ENCODE measurements around the gene MID2. TPM values are rescaled to one million over a fixed set of nuclear protein-coding genes. Genes with fewer than 3 reads are reported as not detected.
"Not testable (repeated sequence)": the region's sequence is repeated elsewhere in the genome, so short reads cannot be mapped to it uniquely, and the experiment has no call there.

Gene MID2
- total RNA-seq, 1 experiment from 2014 or later: 2.2 TPM

- H3K9me3 ChIP-seq: no peaks in the 10 kb centered on the region
- DNase-seq: no peak
- H3K36me3 ChIP-seq: no peaks in the 10 kb centered on the region
- no peaks in the 10 kb centered on the region for H3K27me3 ChIP-seq
- H3K4me3 ChIP-seq: no peak overlapping the region
Measured at GRCh38 chrX:107831071-107831730, 5.5 kb downstream of the MID2 start.

GRCh38 chrX:107834275-107835201 lies 8.9 kb downstream of the MID2 start:
- Histone ChIP-seq H3K36me3 (no peaks in the 10 kb centered on the region), H3K27me3 (no peaks in the 10 kb centered on the region), H3K4me3 (no peak overlapping the region), H3K9me3 (no peaks in the 10 kb centered on the region)
- DNase-seq: no peak

- Histone ChIP-seq H3K9me3 (no peaks in the 10 kb centered on the region), H3K4me3 (no peak overlapping the region), H3K36me3 (no peaks in the 10 kb centered on the region), H3K27me3 (no peaks in the 10 kb centered on the region)
- no peak for DNase-seq
Measured at GRCh38 chrX:107836958-107837357, 11.3 kb downstream of the MID2 start.

GRCh38 chrX:107840971-107841370 lies 15.3 kb downstream of the MID2 start:
- H3K27me3 ChIP-seq: no peaks in the 10 kb centered on the region
- H3K4me3 ChIP-seq: no peak overlapping the region
- H3K9me3 ChIP-seq: no peaks in the 10 kb centered on the region
- DNase-seq: no peak
- no peaks in the 10 kb centered on the region for H3K36me3 ChIP-seq

GRCh38 chrX:107842715-107843400 lies 17.2 kb downstream of the MID2 start:
- Histone ChIP-seq H3K36me3 (no peaks in the 10 kb centered on the region), H3K9me3 (no peaks in the 10 kb centered on the region), H3K4me3 (no peak overlapping the region), H3K27me3 (no peaks in the 10 kb centered on the region)
- no peak for DNase-seq

GRCh38 chrX:107845625-107846024 lies 20.0 kb downstream of the MID2 start:
- H3K27me3 ChIP-seq: no peaks in the 10 kb centered on the region
- no peaks in the 10 kb centered on the region for H3K9me3 ChIP-seq
- H3K36me3 ChIP-seq: no peaks in the 10 kb centered on the region
- H3K4me3 ChIP-seq: no peak overlapping the region
- no peak for DNase-seq

- Histone ChIP-seq H3K36me3 (no peaks in the 10 kb centered on the region), H3K9me3 (no peaks in the 10 kb centered on the region), H3K4me3 (no peak overlapping the region), H3K27me3 (no peaks in the 10 kb centered on the region)
- no peak for DNase-seq
Measured at GRCh38 chrX:107848591-107848990, 22.9 kb downstream of the MID2 start.

- Histone ChIP-seq H3K4me3 (no peak overlapping the region), H3K27me3 (no peaks in the 10 kb centered on the region), H3K36me3 (no peaks in the 10 kb centered on the region), H3K9me3 (no peaks in the 10 kb centered on the region)
- DNase-seq: no peak
Measured at GRCh38 chrX:107849747-107850421, 24.2 kb downstream of the MID2 start.

- Histone ChIP-seq H3K36me3 (no peaks in the 10 kb centered on the region), H3K4me3 (no peak overlapping the region)
- no peak for DNase-seq
Measured at GRCh38 chrX:107850422-107850765, 24.7 kb downstream of the MID2 start.

GRCh38 chrX:107851215-107851614 lies 25.5 kb downstream of the MID2 start:
- DNase-seq: no peak
- no peaks in the 10 kb centered on the region for H3K36me3 ChIP-seq
- H3K27me3 ChIP-seq: no peaks in the 10 kb centered on the region
- no peaks in the 10 kb centered on the region for H3K9me3 ChIP-seq
- H3K4me3 ChIP-seq: no peak overlapping the region

More at GRCh38 chrX:107850422-107850765, 24.7 kb downstream of the MID2 start:
- Histone ChIP-seq H3K9me3 (no peaks in the 10 kb centered on the region), H3K27me3 (no peaks in the 10 kb centered on the region)

- DNase-seq, H3K4me3 ChIP-seq, H3K27me3 ChIP-seq, H3K9me3 ChIP-seq, H3K36me3 ChIP-seq: not testable (repeated sequence)
Measured at GRCh38 chrX:107851665-107852064, 26.0 kb downstream of the MID2 start.

GRCh38 chrX:107856289-107856688 lies 30.6 kb downstream of the MID2 start:
- Histone ChIP-seq H3K36me3 (no peaks in the 10 kb centered on the region), H3K4me3 (no peak overlapping the region), H3K9me3 (no peaks in the 10 kb centered on the region), H3K27me3 (no peaks in the 10 kb centered on the region)
- DNase-seq: no peak

GRCh38 chrX:107857041-107857440 lies 31.4 kb downstream of the MID2 start:
- H3K36me3 ChIP-seq, H3K9me3 ChIP-seq, H3K27me3 ChIP-seq, H3K4me3 ChIP-seq, DNase-seq: not testable (repeated sequence)

GRCh38 chrX:107857837-107858236 lies 32.2 kb downstream of the MID2 start:
- Histone ChIP-seq H3K27me3 (no peaks in the 10 kb centered on the region), H3K4me3 (no peak overlapping the region), H3K9me3 (no peaks in the 10 kb centered on the region), H3K36me3 (no peaks in the 10 kb centered on the region)
- DNase-seq: no peak

- no peak for DNase-seq
- Histone ChIP-seq H3K27me3 (no peaks in the 10 kb centered on the region), H3K4me3 (no peak overlapping the region), H3K9me3 (no peaks in the 10 kb centered on the region), H3K36me3 (no peaks in the 10 kb centered on the region)
Measured at GRCh38 chrX:107861056-107861455, 35.4 kb downstream of the MID2 start.

GRCh38 chrX:107871136-107871535 lies 45.5 kb downstream of the MID2 start:
- DNase-seq: no peak
- no peaks in the 10 kb centered on the region for H3K27me3 ChIP-seq
- H3K9me3 ChIP-seq: no peaks in the 10 kb centered on the region
- H3K36me3 ChIP-seq: no peaks in the 10 kb centered on the region
- H3K4me3 ChIP-seq: no peak overlapping the region

GRCh38 chrX:107878106-107878505 lies 52.4 kb downstream of the MID2 start:
- Histone ChIP-seq H3K36me3 (no peaks in the 10 kb centered on the region), H3K9me3 (no peaks in the 10 kb centered on the region)

More at GRCh38 chrX:107878106-107878505, 52.4 kb downstream of the MID2 start:
- Histone ChIP-seq H3K27me3 (no peaks in the 10 kb centered on the region), H3K4me3 (no peak overlapping the region)
- no peak for DNase-seq

Measured in MG63 (cell line).